ENCODE data around the gene MCM5.
"Not testable (repeated sequence)": the region's sequence is repeated elsewhere in the genome, so short reads cannot be mapped to it uniquely, and the experiment has no call there.

Gene MCM5

GRCh38 chr22:35435201-35435740 is 35.3 kb downstream of the MCM5 start:
- H3K9ac ChIP-seq (ENCODE audit: insufficient read length) = no peak overlapping the region
- TF ChIP-seq EZH2 (IDR thresholded peaks at IDR 0.05) = no peak
- TF ChIP-seq POLR2AphosphoS5 (IDR thresholded peaks at IDR 0.05; ENCODE audit: borderline replicate concordance, low read depth, low read length) = no peak
- no peak for TF ChIP-seq FOXP2 (optimal IDR thresholded peaks at IDR 0.05; ENCODE audit: control extremely low read depth, extremely low read length, insufficient read depth)
- no peaks in the 10 kb centered on the region for H3K9me3 ChIP-seq (ENCODE audit: low read depth, low read length)
- no peak overlapping the region for H3K4me3 ChIP-seq
- H3K36me3 ChIP-seq (ENCODE audit: insufficient read depth, low read length) = peaks cover 37% of the 10 kb centered on the region
- no peak overlapping the region for H3K27ac ChIP-seq
- no peak for DNase-seq (ENCODE audit: low read depth, low spot score)

GRCh38 chr22:35436421-35436820 is 36.5 kb downstream of the MCM5 start:
- H3K4me3 ChIP-seq = no peak overlapping the region
- no peak overlapping the region for H3K9ac ChIP-seq (ENCODE audit: insufficient read length)
- no peak for TF ChIP-seq FOXP2 (optimal IDR thresholded peaks at IDR 0.05; ENCODE audit: control extremely low read depth, extremely low read length, insufficient read depth)
- no peak for TF ChIP-seq POLR2AphosphoS5 (IDR thresholded peaks at IDR 0.05; ENCODE audit: borderline replicate concordance, low read depth, low read length)
- TF ChIP-seq EZH2 (IDR thresholded peaks at IDR 0.05) = no peak
- H3K9me3 ChIP-seq (ENCODE audit: low read depth, low read length) = no peaks in the 10 kb centered on the region
- no peak for DNase-seq (ENCODE audit: low read depth, low spot score)
- H3K27ac ChIP-seq = no peak overlapping the region
- peaks cover 32% of the 10 kb centered on the region for H3K36me3 ChIP-seq (ENCODE audit: insufficient read depth, low read length)

- no peaks in the 10 kb centered on the region for H3K9me3 ChIP-seq (ENCODE audit: low read depth, low read length)
- no peak overlapping the region for H3K9ac ChIP-seq (ENCODE audit: insufficient read length)
- DNase-seq (ENCODE audit: low read depth, low spot score) = no peak
- no peak overlapping the region for H3K4me3 ChIP-seq
- H3K27ac ChIP-seq = no peak overlapping the region
- TF ChIP-seq FOXP2 (optimal IDR thresholded peaks at IDR 0.05; ENCODE audit: control extremely low read depth, extremely low read length, insufficient read depth) = no peak
- H3K36me3 ChIP-seq (ENCODE audit: insufficient read depth, low read length) = peaks cover 25% of the 10 kb centered on the region
Measured at GRCh38 chr22:35437049-35437448, 37.1 kb downstream of the MCM5 start.

- not testable (repeated sequence) for DNase-seq (ENCODE audit: low read depth, low spot score); H3K36me3 ChIP-seq (ENCODE audit: insufficient read depth, low read length); H3K4me3 ChIP-seq; H3K27ac ChIP-seq; H3K9me3 ChIP-seq (ENCODE audit: low read depth, low read length); H3K9ac ChIP-seq (ENCODE audit: insufficient read length)
Measured at GRCh38 chr22:35438673-35439364, 38.9 kb downstream of the MCM5 start.

- no peak for TF ChIP-seq POLR2AphosphoS5 (IDR thresholded peaks at IDR 0.05; ENCODE audit: borderline replicate concordance, low read depth, low read length)
- TF ChIP-seq FOXP2 (optimal IDR thresholded peaks at IDR 0.05; ENCODE audit: control extremely low read depth, extremely low read length, insufficient read depth) = no peak
- TF ChIP-seq EZH2 (IDR thresholded peaks at IDR 0.05) = no peak
- no peak overlapping the region for H3K9ac ChIP-seq (ENCODE audit: insufficient read length)
- DNase-seq (ENCODE audit: low read depth, low spot score) = no peak
- no peak overlapping the region for H3K4me3 ChIP-seq
- H3K9me3 ChIP-seq (ENCODE audit: low read depth, low read length) = no peaks in the 10 kb centered on the region
- peaks cover 2% of the 10 kb centered on the region for H3K36me3 ChIP-seq (ENCODE audit: insufficient read depth, low read length)
- no peak overlapping the region for H3K27ac ChIP-seq
Measured at GRCh38 chr22:35439365-35439717, 39.4 kb downstream of the MCM5 start.

GRCh38 chr22:35440129-35440528 is 40.2 kb downstream of the MCM5 start:
- H3K9ac ChIP-seq (ENCODE audit: insufficient read length) = no peak overlapping the region
- no peaks in the 10 kb centered on the region for H3K9me3 ChIP-seq (ENCODE audit: low read depth, low read length)
- TF ChIP-seq EZH2 (IDR thresholded peaks at IDR 0.05) = no peak
- TF ChIP-seq POLR2AphosphoS5 (IDR thresholded peaks at IDR 0.05; ENCODE audit: borderline replicate concordance, low read depth, low read length) = no peak
- TF ChIP-seq FOXP2 (optimal IDR thresholded peaks at IDR 0.05; ENCODE audit: control extremely low read depth, extremely low read length, insufficient read depth) = no peak
- no peaks in the 10 kb centered on the region for H3K36me3 ChIP-seq (ENCODE audit: insufficient read depth, low read length)
- no peak for DNase-seq (ENCODE audit: low read depth, low spot score)
- H3K27ac ChIP-seq = no peak overlapping the region
- H3K4me3 ChIP-seq = no peak overlapping the region

GRCh38 chr22:35441489-35442100 is 41.7 kb downstream of the MCM5 start:
- Histone ChIP-seq H3K9ac (ENCODE audit: insufficient read length) (no peak overlapping the region), H3K36me3 (ENCODE audit: insufficient read depth, low read length) (no peaks in the 10 kb centered on the region), H3K9me3 (ENCODE audit: low read depth, low read length) (no peaks in the 10 kb centered on the region), H3K27ac (no peak overlapping the region), H3K4me3 (no peak overlapping the region)
- no peak for DNase-seq (ENCODE audit: low read depth, low spot score)
- no peak for TF ChIP-seq EZH2 (IDR thresholded peaks at IDR 0.05)
- no peak for TF ChIP-seq FOXP2 (optimal IDR thresholded peaks at IDR 0.05; ENCODE audit: control extremely low read depth, extremely low read length, insufficient read depth)
- no peak for TF ChIP-seq POLR2AphosphoS5 (IDR thresholded peaks at IDR 0.05; ENCODE audit: borderline replicate concordance, low read depth, low read length)

GRCh38 chr22:35442471-35442870 is 42.5 kb downstream of the MCM5 start:
- TF ChIP-seq EZH2 (IDR thresholded peaks at IDR 0.05) (no peak), FOXP2 (optimal IDR thresholded peaks at IDR 0.05; ENCODE audit: control extremely low read depth, extremely low read length, insufficient read depth) (no peak), POLR2AphosphoS5 (IDR thresholded peaks at IDR 0.05; ENCODE audit: borderline replicate concordance, low read depth, low read length) (no peak)
- Histone ChIP-seq H3K36me3 (ENCODE audit: insufficient read depth, low read length) (no peaks in the 10 kb centered on the region), H3K9ac (ENCODE audit: insufficient read length) (no peak overlapping the region), H3K27ac (no peak overlapping the region), H3K9me3 (ENCODE audit: low read depth, low read length) (no peaks in the 10 kb centered on the region), H3K4me3 (no peak overlapping the region)
- DNase-seq (ENCODE audit: low read depth, low spot score) = no peak

- no peak for DNase-seq (ENCODE audit: low read depth, low spot score)
- no peak overlapping the region for H3K9ac ChIP-seq (ENCODE audit: insufficient read length)
- H3K36me3 ChIP-seq (ENCODE audit: insufficient read depth, low read length) = no peaks in the 10 kb centered on the region
- TF ChIP-seq EZH2 (IDR thresholded peaks at IDR 0.05) (no peak), FOXP2 (optimal IDR thresholded peaks at IDR 0.05; ENCODE audit: control extremely low read depth, extremely low read length, insufficient read depth) (no peak)
- no peaks in the 10 kb centered on the region for H3K9me3 ChIP-seq (ENCODE audit: low read depth, low read length)
- no peak overlapping the region for H3K27ac ChIP-seq
- H3K4me3 ChIP-seq = no peak overlapping the region
Measured at GRCh38 chr22:35443338-35443737, 43.4 kb downstream of the MCM5 start.
